NCI-H1694 (cell line): Measurements from ENCODE around the gene PRKAG3.
"Not testable (repeated sequence)": the region's sequence is repeated elsewhere in the genome, so short reads cannot be mapped to it uniquely, and the experiment has no call there.

Experiments
- DNase-seq: peaks from one replicate; lab custom pipeline; 2025; lab: John Stamatoyannopoulos, UW

PRKAG3 gene

DNA sequence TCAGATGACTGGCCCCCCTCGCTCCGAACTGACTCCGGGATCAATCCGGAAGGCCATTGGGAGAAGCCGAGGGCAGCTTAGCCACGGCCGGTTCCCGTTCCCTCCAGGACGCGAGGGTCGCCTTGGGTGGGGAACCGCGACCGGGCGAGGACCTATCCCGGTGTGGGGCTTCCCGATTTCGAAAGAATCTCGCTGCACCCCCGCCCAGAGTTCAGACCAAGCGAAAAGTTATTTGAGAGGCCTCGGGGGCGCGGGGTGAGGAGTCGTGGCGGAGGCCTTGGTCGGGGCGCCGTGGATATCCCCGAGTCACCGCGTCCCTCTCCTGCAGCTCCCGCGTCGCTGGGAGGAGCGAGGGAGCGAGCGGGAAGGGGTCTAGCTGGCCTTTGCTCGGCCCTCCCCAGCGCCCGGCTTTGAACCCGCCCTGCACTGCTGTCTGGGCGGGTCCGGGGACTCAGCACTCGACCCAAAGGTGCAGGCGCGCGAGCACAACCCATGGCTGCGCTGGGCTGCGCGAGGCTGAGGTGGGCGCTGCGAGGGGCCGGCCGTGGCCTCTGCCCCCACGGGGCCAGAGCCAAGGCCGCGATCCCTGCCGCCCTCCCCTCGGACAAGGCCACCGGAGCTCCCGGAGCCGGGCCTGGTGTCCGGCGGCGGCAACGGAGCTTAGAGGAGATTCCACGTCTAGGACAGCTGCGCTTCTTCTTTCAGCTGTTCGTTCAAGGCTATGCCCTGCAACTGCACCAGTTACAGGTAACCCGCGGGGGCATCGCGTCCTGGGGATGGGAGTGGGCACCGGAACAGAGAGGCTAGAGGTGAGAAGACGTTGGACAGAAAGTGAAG lies 49.7 kb downstream of the PRKAG3 start, which contains the start of gene CYP27A1:
CYP27A1 (plus strand) TSS at position 457 of the 837 bp plus-strand sequence; CDS start at position 493, 36 bp downstream.
- DNase-seq, result no peak

DNA sequence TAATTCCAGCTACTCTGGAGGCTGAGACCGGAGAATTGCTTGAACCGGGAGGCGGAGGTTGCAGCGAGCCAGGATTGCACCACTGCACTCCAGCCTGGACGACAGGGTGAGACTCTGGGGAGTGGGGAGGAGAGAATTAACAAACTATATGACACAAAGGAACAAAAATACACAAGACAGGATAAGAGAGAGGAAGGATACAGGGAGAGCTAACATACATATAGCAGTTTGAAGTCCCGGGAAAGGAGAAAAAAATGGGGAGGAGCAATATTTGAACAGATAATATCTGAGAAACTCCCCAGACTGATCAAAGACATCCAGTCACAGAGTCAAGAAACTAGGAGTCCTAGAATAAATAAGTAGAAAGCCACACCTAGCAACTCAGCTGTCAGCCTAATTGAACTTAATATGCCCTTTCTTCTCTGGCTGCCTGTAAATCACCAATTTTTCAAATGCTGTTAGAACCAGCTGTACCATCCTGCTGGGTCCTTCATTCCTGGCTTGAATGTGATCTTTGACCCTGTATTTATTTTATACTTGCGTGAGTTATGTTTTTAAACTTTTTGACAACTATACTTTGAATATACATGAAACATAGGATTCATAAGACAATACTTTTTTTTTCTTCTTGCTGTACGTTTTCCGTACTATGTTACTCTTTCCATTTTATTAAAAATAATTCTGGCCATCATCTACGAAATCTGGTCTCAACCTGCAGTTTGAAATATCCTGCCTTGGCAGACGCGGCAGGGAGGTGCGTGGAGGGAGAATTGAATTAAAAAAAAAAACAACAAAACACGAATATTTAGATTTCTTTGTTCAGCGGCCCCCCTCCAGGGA lies 50.5 kb downstream of the PRKAG3 start:
- no peak for DNase-seq

DNA sequence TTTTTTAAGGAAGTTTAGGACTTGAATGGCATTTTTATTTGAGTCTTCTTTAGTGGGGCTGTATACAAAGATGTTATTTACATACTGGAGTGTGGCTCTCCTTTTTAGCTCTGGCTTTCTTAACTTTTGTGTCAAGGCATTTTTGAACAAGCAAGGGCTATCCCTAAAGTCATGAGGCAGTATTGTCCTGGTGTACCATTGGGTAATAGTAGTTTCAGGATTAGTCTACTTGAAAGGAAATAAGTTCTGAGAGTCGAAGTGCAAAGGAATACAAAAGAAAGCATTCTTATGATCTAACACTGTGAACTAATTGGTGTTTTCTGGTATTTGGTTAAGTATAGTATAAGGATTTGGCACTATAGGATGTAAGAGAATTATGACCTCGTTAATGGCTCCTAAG lies 51.6 kb downstream of the PRKAG3 start:
- no peak for DNase-seq

DNA sequence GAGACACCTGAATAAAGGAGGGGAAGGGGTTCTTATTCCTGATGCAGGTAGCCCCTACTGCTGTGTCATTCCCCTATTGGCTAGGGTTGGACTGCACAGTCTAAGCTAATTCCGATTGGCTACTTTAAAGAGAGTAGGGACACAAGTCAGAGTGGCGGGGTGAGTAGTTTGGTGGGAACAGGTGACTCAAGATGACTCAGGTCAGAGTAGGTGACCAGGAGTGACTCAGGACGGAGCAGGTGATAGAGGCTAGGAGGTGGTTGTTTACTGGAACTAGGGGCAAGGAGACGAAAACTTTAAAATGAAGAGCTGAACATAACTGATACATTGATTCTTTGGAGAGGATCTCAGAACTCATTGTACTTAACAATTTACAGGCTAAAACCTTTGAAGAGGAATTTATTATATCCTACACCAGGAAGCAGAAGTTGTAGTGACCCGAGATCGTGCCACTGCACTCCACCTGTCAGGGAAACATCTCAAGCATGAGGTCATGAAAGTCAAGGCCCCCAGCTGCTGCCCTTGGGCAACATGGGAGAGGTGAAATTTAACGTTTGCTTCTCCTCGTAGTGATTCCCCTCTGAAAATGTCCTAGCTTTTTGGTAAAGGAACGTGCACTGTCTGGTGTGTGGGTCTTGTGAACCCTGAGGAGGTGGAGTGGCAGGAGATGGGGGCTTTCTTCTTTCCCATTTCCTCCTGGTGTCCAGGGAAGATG lies 54.2 kb downstream of the PRKAG3 start:
- no peak for DNase-seq

DNA sequence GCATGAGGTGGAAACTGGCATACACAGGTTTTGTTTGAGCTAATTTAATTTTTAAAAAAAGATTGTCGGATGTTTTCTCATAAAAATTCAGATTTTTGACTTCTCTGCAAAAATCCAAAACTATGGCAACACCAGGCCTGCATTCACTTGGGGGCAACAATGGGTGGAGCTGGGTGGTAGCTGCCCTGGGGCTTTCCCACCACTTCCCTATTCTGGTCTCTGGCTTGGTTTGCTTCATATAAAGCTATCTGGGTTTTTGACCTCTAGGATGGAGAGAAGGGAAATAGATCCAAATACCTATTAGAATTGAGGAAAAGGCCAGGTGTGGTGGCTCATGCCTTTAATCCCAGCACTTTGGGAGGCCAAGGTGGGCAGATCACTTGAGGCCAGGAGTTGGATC lies 55.1 kb downstream of the PRKAG3 start:
- DNase-seq, result no peak

DNA sequence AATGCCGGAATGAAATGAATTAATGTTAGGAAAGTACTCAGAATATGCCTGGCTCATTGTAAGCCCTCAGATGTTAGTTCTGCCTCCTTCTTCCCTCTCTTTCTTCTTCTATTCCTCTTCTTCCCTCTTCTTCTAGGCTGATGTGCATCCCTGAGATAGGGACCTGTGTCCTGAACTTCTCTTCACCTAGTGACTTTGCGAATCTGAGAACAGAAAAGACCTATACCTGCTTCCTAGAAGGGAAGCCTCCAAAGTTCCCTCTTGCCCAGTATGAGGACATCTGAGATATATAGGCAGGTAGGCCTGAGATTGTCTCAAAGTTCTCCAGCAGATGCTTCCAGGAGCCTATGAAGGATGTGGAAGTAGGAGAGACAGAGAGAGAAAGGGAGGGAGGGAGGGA lies 57.7 kb downstream of the PRKAG3 start:
- no peak for DNase-seq

DNA sequence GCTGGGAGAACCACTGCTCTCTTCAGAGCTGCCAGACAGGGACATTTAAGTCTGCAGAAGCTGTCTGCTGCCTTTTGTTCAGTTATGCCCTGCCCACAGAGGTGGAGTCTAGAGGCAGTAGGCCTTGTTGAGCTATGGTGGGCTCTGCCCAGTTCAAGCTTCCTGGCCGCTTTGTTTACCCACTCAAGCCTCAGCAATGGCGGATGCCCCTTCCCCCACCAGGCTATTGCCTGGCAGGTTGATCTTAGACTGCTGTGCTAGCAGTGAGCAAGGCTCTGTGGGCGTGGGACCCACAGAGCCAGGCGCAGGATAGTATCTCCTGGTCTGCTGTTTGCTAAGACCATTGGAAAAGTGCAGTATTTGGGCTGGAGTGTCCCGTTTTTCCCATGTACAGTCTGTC lies 58.8 kb downstream of the PRKAG3 start:
- DNase-seq, result not testable (repeated sequence)
